ENCODE results near the gene DNAJB11. TPM values are rescaled to one million over a fixed set of nuclear protein-coding genes. Genes with fewer than 3 reads are reported as not detected.

DNAJB11 gene
- total RNA-seq, 1 experiment from 2014 or later: 54.3 TPM

DNA sequence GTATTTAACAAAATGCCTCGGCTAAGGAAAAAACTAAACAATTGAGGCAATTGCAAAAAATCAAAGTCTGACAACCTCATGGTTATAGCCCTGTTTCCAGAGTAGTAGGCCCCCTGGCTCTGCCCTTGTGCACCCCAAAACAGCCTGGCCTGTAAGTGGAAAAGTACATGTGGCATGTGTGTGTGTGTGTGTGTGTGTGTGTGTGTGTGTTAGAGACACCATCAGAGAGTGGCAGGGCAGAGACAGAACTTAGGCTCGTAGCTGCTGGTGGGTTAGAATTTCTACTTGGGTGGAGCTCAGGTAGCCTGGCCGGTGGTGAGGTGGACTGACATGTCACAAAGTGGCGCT lies 28.2 kb downstream of the DNAJB11 start:
- BruUV-seq (replicated peaks): no TSS peak
- Histone ChIP-seq H3K27me3 (ENCODE audit: insufficient read depth, low read length) (no peaks in the 10 kb centered on the region), H4K20me1 (ENCODE audit: insufficient read depth) (no peaks in the 10 kb centered on the region), H3K9ac (ENCODE audit: low read length) (no peak overlapping the region), H3K36me3 (ENCODE audit: control insufficient read depth in 1 of 2, insufficient read depth in 2 of 2, low read length in 2 of 2) (no peaks in the 10 kb centered on the region), H3K9me2 (ENCODE audit: insufficient read depth) (no peaks in the 10 kb centered on the region), H2AFZ (ENCODE audit: low read depth, low read length, poor library complexity, severe bottlenecking) (no peak overlapping the region), H3K27ac (ENCODE audit: low read depth, low read length) (no peak overlapping the region), H3K79me2 (ENCODE audit: insufficient read depth, low read length) (no peaks in the 10 kb centered on the region), H3K4me3 (replicated peaks in 1 of 2; ENCODE audit: low read depth in 1 of 2, low read length in 2 of 2) (no peak overlapping the region), H3K4me1 (ENCODE audit: control insufficient read depth in 1 of 2, insufficient read depth in 2 of 2, low read length in 2 of 2) (no peaks in the 10 kb centered on the region), H3K4me2 (ENCODE audit: low read length) (no peak overlapping the region), H3K9me3 (ENCODE audit: control insufficient read depth in 1 of 2, insufficient read depth in 1 of 2, low read depth in 1 of 2, low read length in 2 of 2) (no peaks in the 10 kb centered on the region)
- no peak for DNase-seq (ENCODE audit: low read depth, low spot score)
- ChIA-PET POLR2A (no interaction called here), RAD21 (ENCODE audit: low non-redundant PET in 1 of 2, low total read pairs in 2 of 2, uncharacterized antibody in 2 of 2, unreplicated experiment in 2 of 2) (no interaction called here), CTCF (interaction anchor here (2.8 kb wide), 1 partner anchor 15 kb away, joined by 14 read pairs; no protein-coding TSS in a partner anchor)
- intact Hi-C loops (cut with micrococcal nuclease): no loop called here
- no peak for ATAC-seq
- TF ChIP-seq ZFX (IDR thresholded peaks at IDR 0.05) (no peak), CBX3 (IDR thresholded peaks at IDR 0.05; ENCODE audit: low read depth) (no peak), POLR2A (IDR thresholded peaks at IDR 0.05; ENCODE audit: borderline replicate concordance, extremely low read depth, insufficient read depth, insufficient read length) (no peak), EGR1 (IDR thresholded peaks at IDR 0.05; ENCODE audit: low read depth) (no peak), RAD21 (IDR thresholded peaks at IDR 0.05; ENCODE audit: low read depth) (no peak), CEBPB (IDR thresholded peaks at IDR 0.05; ENCODE audit: low read depth) (no peak), SIN3A (IDR thresholded peaks at IDR 0.05; ENCODE audit: low read depth) (no peak), TCF7L2 (IDR thresholded peaks at IDR 0.05; ENCODE audit: borderline replicate concordance, extremely low read depth, insufficient read depth, insufficient read length) (no peak), SP1 (IDR thresholded peaks at IDR 0.05; ENCODE audit: low read depth) (no peak), SRF (IDR thresholded peaks at IDR 0.05; ENCODE audit: low read depth) (no peak), FOSL1 (IDR thresholded peaks at IDR 0.05; ENCODE audit: low read depth) (no peak), EZH2phosphoT487 (IDR thresholded peaks at IDR 0.05; ENCODE audit: borderline replicate concordance) (no peak), ZNF274 (IDR thresholded peaks at IDR 0.05; ENCODE audit: low read depth, low read length) (no peak), YY1 (IDR thresholded peaks at IDR 0.05; ENCODE audit: extremely low read depth, insufficient replicate concordance, low read depth, low read length) (no peak), POLR2AphosphoS5 (IDR thresholded peaks at IDR 0.05; ENCODE audit: low read depth, low read length) (no peak), EZH2 (IDR thresholded peaks at IDR 0.05) (no peak)
- TF ChIP-seq, protein P1, sequence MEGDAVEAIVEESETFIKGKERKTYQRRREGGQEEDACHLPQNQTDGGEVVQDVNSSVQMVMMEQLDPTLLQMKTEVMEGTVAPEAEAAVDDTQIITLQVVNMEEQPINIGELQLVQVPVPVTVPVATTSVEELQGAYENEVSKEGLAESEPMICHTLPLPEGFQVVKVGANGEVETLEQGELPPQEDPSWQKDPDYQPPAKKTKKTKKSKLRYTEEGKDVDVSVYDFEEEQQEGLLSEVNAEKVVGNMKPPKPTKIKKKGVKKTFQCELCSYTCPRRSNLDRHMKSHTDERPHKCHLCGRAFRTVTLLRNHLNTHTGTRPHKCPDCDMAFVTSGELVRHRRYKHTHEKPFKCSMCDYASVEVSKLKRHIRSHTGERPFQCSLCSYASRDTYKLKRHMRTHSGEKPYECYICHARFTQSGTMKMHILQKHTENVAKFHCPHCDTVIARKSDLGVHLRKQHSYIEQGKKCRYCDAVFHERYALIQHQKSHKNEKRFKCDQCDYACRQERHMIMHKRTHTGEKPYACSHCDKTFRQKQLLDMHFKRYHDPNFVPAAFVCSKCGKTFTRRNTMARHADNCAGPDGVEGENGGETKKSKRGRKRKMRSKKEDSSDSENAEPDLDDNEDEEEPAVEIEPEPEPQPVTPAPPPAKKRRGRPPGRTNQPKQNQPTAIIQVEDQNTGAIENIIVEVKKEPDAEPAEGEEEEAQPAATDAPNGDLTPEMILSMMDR (IDR thresholded peaks at IDR 0.05 in 2 of 3, conservative IDR thresholded peaks at IDR 0.05 in 1 of 3; ENCODE audit: borderline replicate concordance in 1 of 3, insufficient read depth in 1 of 3, low read depth in 2 of 3, low read length in 2 of 3): no peak

Data from HCT116 (cell line).